ACC112 (cell line): ENCODE results near the gene ADGRV1.

Experiments used
- H2AFZ ChIP-seq: fragments of 200-600 bp; sonication (generic); one replicate; pipeline ENCODE4 v1.6.0; 2017; ENCODE audit warnings: antibody characterized with exemption, low read length; ENCODE audit not compliant: unreplicated experiment
- H3K27ac ChIP-seq: fragments of 200-600 bp; sonication (generic); 2 replicates; pipeline ENCODE4 v1.5.1; 2014; ENCODE audit warnings: low read depth, mild to moderate bottlenecking, antibody characterized with exemption, low read length, moderate library complexity
- H3K27me3 ChIP-seq: fragments of 200-600 bp; sonication (generic); 2 replicates; pipeline ENCODE4 v1.6.1; 2014; ENCODE audit warnings: mild to moderate bottlenecking, antibody characterized with exemption, low read length, moderate library complexity, mixed read lengths; ENCODE audit not compliant: insufficient read depth
- H3K36me3 ChIP-seq: fragments of 200-600 bp; sonication (generic); 2 replicates; pipeline ENCODE4 v1.6.1; 2016; ENCODE audit warnings: mild to moderate bottlenecking, antibody characterized with exemption, low read length, moderate library complexity, mixed read lengths; ENCODE audit not compliant: insufficient read depth
- H3K4me1 ChIP-seq: fragments of 200-600 bp; sonication (generic); one replicate; pipeline ENCODE4 v1.6.1; 2016; ENCODE audit warnings: low read length, mixed read lengths; ENCODE audit not compliant: insufficient read depth, unreplicated experiment, control insufficient read depth
- H3K4me3 ChIP-seq: fragments of 200-600 bp; sonication (generic); 2 replicates; pipeline ENCODE4 v1.5.1; 2014; ENCODE audit warnings: mild to moderate bottlenecking, low read depth, low read length
- H3K79me2 ChIP-seq: fragments of 200-600 bp; sonication (generic); one replicate; pipeline ENCODE4 v1.6.0; 2016; ENCODE audit warnings: low read length; ENCODE audit not compliant: control insufficient read depth, unreplicated experiment, insufficient read depth

Gene ADGRV1

DNA sequence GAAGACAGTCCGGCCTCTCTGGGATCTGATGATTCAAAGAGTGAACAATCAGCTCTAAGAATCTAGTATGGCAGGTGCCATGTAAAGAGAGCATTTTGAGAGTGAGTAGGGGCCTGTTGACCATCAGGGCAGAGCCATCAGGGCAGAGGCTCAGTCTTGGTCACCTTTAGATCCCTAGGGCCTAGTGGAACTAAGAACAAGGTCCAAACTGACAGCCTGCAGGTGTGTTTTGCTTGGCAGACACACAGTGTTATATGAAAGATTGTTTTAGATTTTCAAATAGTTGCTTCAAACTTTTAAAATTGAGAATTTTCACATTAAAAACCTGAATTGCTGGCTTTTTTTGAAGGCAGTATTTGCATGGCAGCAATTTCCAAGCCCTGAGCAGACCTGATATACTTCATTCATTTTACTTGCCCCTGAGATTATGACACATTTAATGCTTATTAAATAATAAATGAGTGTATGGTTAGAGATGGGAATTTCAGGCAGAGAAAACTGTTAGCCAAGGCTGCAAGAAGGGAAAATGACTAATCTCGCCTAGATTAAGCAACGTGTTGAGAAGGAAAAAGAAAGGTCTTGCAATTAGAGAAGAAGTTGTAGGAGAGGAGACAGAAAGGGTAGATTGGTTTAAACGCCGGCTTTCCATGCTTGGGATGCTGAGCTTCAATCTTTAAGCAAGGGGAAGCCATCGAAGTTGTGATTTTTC lies 544.9 kb downstream of the ADGRV1 start:
- H3K79me2 ChIP-seq: no peaks in the 10 kb centered on the region
- no peaks in the 10 kb centered on the region for H3K27me3 ChIP-seq
- no peaks in the 10 kb centered on the region for H3K36me3 ChIP-seq
- H3K4me3 ChIP-seq: no peak overlapping the region
- no peak overlapping the region for H3K27ac ChIP-seq
- no peak overlapping the region for H2AFZ ChIP-seq
- peaks cover 12% of the 10 kb centered on the region for H3K4me1 ChIP-seq

DNA sequence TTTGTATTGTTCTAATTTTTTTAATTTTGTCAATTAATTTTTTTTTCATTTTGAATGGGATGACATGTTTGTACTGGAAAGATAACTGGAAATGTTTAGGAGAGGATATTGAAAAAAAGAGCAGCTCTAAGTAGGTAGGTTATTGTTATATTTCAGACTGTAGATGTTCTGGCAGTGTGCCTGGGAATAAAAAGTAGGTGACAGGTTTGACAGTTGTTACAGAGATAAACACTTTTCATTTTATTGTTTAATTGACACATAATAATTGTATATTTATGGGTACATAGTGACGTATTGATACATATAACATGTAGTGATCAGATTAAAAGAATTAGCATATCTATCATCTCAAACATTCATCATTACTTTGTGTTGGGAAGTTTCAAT lies 545.5 kb downstream of the ADGRV1 start:
- Histone ChIP-seq H3K4me1 (peaks cover 12% of the 10 kb centered on the region), H3K79me2 (no peaks in the 10 kb centered on the region), H3K36me3 (no peaks in the 10 kb centered on the region), H2AFZ (no peak overlapping the region), H3K27ac (no peak overlapping the region), H3K27me3 (no peaks in the 10 kb centered on the region), H3K4me3 (no peak overlapping the region)

DNA sequence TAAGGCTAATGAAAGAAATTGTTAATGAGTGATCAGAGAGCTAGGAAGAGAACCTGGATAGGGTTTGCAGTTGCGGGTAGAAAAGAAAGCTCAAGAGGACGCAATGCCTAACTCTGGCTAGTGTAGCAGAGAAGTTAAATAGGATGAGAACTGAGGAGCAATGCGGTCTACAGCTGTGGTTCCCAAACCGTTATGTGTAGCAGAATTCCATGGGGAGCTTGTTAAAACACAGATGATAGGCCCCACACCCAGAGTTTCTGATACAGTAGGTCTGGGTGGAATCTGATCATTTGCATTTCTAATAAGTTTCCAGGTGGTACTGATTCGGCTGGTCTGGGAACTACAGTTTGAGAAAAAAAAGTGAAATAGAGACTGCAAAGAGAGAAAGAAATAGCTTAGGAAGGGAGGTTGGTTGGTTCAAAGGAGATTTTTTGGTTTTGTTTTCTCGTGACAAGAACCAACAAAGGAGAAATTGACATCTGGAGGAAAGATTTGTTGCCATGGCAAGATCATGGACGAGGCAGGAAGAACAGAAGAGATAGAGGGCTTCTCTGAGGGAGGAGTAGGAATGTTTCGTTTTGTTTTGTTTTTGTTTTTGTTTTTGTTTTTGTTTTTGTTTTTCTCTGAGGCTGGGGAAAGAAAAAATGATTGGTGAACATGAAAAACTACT lies 548.4 kb downstream of the ADGRV1 start:
- Histone ChIP-seq H3K27me3 (no peaks in the 10 kb centered on the region), H3K4me3 (no peak overlapping the region), H3K79me2 (no peaks in the 10 kb centered on the region), H3K36me3 (no peaks in the 10 kb centered on the region), H3K27ac (no peak overlapping the region), H2AFZ (no peak overlapping the region), H3K4me1 (peaks cover 8% of the 10 kb centered on the region)

DNA sequence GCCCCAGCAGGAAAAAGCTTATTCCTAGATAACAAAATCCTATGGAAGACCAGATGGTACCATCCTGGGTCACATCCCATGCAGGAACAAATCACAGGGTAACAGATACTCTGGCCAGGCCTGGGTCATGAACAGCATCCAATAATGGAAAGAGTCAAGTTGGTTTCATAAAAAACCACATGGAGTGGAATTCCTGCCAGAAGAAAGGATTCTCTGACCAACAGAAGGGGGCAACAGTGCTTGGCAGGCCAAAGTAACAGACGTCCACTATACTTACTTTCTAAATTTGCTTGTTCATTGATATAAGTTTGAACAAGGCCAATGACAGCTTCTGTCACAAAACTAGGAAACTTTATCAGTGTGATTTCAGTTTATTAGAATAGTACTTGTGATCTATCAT lies 551.0 kb downstream of the ADGRV1 start:
- Histone ChIP-seq H3K79me2 (no peaks in the 10 kb centered on the region), H3K27me3 (no peaks in the 10 kb centered on the region), H3K36me3 (no peaks in the 10 kb centered on the region), H3K4me1 (no peaks in the 10 kb centered on the region), H3K27ac (no peak overlapping the region), H3K4me3 (no peak overlapping the region), H2AFZ (no peak overlapping the region)

DNA sequence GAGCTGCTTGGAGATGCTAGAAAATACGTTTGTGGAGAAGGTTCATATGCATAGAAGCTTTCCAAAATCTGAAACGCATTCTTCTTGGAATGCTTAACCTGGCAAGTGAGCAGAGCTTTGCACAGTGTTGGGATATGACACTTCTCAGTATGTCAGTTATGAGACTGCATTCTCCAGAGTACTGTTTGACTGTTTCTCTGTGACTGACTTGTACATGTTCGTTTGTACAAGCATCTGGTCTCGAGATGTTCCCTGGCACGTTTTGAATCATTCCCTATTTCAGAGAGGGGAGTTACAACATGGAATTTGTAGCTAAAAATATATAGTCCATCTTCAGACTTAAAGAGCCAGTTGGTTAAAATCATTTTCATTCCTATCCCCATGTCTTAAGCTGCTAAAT lies 552.1 kb downstream of the ADGRV1 start:
- Histone ChIP-seq H2AFZ (no peak overlapping the region), H3K4me3 (no peak overlapping the region), H3K79me2 (no peaks in the 10 kb centered on the region), H3K27ac (no peak overlapping the region), H3K4me1 (no peaks in the 10 kb centered on the region), H3K36me3 (no peaks in the 10 kb centered on the region), H3K27me3 (no peaks in the 10 kb centered on the region)

DNA sequence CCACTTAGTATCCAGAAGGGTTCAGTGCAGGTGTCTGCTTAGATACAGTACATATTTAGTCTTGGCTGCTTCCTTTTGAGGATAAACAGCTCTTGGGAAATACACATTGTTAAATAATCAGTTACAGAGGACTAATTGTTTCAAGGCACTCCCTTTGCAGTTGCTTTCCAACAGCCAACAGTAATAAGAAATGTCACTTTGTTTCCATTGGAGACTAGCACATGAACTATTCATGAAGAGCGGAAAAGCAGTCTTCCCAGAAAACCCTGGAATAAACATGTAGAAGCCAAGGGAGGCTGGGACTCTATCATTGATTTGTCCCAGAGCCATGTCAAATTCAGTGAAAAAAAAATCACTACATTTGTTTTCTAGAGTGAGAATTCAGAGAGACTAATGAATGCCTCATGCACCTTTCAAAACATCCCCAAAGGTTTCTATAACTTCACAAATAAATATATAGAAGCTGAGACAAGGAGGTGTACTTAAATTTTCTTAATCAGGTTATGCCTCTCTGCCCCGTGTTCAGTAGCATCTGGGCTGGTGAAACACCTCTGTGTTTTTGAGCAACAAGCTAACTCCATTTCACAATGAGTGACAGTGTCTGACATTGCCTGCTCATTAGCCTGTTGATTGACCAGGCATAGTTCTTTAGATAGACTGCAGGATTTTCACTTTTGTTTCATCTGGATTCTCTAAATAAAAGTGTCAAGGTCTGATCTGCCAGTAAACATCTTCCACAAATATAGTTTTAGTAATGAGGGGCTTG lies 553.1 kb downstream of the ADGRV1 start:
- Histone ChIP-seq H3K36me3 (no peaks in the 10 kb centered on the region), H2AFZ (no peak overlapping the region), H3K4me3 (no peak overlapping the region), H3K27ac (no peak overlapping the region), H3K27me3 (no peaks in the 10 kb centered on the region), H3K79me2 (no peaks in the 10 kb centered on the region), H3K4me1 (no peaks in the 10 kb centered on the region)

DNA sequence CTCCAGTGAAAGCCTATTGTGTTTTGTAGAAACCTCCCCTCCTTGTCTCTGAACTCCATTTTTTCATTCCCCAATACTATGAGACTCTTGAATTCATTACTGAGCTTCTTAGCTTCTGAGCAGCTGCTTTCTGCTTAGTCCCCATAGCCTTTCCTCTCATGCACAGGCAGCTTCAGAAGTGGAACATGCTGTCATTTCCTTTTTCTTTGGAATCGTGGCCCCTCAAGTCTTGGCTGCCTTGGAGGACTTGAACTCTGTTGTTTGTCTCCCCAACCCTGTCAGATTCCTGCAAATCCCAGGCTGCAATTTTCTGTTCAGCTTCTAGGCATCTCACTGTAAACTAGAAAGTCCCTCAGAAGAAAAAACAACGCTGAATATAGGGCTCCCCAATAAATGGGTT lies 556.1 kb downstream of the ADGRV1 start:
- no peak overlapping the region for H2AFZ ChIP-seq
- no peaks in the 10 kb centered on the region for H3K36me3 ChIP-seq
- H3K4me1 ChIP-seq: no peaks in the 10 kb centered on the region
- no peak overlapping the region for H3K4me3 ChIP-seq
- H3K79me2 ChIP-seq: no peaks in the 10 kb centered on the region
- no peaks in the 10 kb centered on the region for H3K27me3 ChIP-seq
- no peak overlapping the region for H3K27ac ChIP-seq

DNA sequence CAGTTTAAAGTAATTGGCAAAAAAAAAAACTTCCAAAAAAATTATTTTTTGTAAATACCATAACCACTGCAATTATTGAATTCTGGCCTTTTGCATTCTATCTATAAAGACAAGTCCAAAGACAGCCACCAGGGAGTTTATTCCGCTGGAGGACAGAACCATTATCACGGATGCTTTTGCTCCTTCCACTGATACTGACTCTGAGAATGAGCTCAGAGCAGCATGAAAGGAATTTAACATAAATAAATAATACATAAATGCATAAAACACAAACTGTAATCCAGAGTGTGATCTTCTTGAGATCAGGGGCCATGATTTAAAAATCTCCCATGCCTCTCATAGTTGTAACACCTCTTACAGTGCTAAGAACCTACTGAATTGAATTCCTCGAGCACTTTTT lies 559.8 kb downstream of the ADGRV1 start:
- H3K4me1 ChIP-seq: no peaks in the 10 kb centered on the region
- no peak overlapping the region for H2AFZ ChIP-seq
- H3K4me3 ChIP-seq: no peak overlapping the region
- H3K27me3 ChIP-seq: no peaks in the 10 kb centered on the region
- no peaks in the 10 kb centered on the region for H3K79me2 ChIP-seq
- no peak overlapping the region for H3K27ac ChIP-seq
- no peaks in the 10 kb centered on the region for H3K36me3 ChIP-seq

DNA sequence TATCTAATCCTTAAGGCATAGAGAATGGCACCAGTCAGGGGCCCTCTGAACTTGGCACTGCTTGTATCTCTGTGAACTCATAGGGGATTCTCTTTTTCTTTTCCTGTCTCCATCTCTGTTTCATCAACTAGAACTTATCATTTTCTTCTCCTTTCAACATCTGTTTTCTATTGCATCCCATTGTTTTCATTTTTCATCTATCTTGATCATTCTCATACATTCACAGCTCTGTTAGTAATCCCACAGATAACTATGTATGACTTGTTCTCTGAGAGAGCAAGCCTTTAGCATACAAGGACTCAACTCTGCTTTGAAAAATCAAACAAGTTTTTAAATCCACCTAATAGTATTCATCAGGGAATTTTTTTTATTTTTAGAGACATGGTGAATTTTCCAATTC lies 560.2 kb downstream of the ADGRV1 start:
- H3K36me3 ChIP-seq: no peaks in the 10 kb centered on the region
- no peaks in the 10 kb centered on the region for H3K79me2 ChIP-seq
- no peak overlapping the region for H3K27ac ChIP-seq
- peaks cover 1% of the 10 kb centered on the region for H3K4me1 ChIP-seq
- H2AFZ ChIP-seq: no peak overlapping the region
- no peak overlapping the region for H3K4me3 ChIP-seq
- H3K27me3 ChIP-seq: no peaks in the 10 kb centered on the region

DNA sequence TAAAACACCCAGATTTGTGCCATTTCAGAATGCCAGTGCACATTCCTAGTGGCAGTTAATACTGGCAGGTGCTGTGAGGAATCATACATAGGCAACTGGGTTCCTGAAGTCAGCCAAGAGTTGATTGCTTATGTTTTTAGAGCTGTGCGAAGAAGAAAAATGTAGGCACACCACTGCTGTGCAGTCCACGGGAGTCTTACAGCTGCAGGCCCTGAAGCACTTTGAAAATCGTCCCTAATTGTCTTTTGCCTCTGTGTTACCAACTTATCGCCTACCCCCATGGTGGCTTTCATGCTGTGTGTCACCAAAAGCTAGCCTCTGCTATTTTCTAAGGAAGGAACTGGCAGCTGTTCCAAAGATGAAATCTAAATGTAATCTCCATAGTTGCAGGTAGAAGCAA lies 560.6 kb downstream of the ADGRV1 start:
- peaks cover 5% of the 10 kb centered on the region for H3K4me1 ChIP-seq
- no peaks in the 10 kb centered on the region for H3K79me2 ChIP-seq
- no peak overlapping the region for H3K27ac ChIP-seq
- no peak overlapping the region for H3K4me3 ChIP-seq
- no peaks in the 10 kb centered on the region for H3K27me3 ChIP-seq
- no peak overlapping the region for H2AFZ ChIP-seq
- no peaks in the 10 kb centered on the region for H3K36me3 ChIP-seq
